SIG-M5 (cell line): ENCODE measurements around the gene LIN28B.
"Not testable (repeated sequence)": the region's sequence is repeated elsewhere in the genome, so short reads cannot be mapped to it uniquely, and the experiment has no call there.

Experiments
- DNase-seq: peaks from one replicate; lab custom pipeline; 2025; lab: John Stamatoyannopoulos, UW

Gene LIN28B

DNA sequence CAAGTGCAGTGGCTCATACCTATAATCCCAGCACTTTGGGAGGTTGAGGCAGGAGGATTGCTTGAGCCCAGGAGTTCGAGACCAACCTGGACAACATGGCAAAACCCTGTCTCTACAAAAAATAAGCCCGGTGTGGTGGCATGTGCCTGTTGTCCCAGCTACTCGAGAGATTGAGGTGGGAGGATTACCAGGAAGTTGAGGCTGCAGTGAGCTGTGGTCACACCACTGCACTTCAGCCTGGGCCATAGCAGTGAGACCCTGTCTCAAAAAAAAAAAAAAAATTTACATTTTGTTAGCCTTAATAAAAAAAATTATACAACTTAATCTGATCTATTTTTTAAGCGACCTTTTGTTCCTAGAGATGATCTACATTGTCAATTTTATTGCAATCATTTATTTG is 56.6 kb downstream of the LIN28B start:
- DNase-seq = not testable (repeated sequence)

DNA sequence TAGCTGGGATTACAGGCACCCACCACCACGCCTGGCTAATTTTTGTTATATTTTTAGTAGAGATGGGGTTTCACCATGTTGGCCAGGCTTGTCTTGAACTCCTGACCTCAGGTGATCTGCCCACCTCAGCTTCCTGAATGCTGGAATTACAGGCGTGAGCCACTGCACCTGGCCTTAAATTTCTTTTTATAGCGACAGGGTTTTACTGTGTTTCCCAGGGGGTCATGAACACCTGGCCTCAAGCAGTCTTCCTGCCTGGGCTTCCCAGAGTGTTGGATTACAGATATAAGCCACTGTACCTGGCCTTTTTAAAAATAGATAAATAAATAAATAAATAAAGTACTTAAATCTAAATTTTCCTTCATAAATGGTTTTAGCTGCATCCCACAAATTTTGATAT is 57.5 kb downstream of the LIN28B start:
- DNase-seq = no peak

DNA sequence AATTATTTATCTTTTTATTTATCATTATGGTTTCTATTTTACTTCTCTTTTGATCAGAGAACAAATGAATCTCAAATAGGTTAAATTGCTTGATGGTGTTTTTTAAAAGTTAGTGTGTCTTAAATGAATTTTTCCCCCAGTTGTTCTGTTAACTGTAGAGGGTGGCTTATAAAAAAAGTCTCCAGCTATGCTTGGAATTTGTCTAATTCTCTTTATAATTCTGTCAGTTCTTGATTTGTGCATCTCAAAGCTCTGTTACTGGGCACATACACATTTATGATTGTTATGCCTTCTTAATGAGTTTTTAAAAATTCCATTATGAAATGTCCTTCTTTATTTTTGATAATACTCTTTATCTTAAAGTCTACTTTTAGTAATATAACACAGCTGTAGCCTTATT is 58.0 kb downstream of the LIN28B start:
- no peak for DNase-seq

DNA sequence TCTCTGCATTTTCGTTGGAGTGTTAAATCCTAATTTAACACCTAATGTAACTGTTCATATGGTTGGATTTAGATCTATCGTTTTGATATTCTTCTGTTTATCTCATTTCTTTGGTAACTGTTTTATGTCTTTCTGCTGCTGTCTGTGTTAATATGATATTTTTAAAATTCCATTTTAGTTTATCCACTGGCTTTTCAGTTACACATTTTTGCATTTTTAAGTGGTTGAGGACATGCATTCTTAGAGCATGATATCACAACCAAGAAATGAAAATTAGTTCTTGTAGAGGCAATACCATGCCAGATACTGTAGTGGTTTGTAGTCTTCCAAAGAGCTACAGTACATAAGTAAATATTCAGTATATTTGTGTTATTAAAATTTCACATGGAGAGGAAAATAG is 58.6 kb downstream of the LIN28B start:
- no peak for DNase-seq

DNA sequence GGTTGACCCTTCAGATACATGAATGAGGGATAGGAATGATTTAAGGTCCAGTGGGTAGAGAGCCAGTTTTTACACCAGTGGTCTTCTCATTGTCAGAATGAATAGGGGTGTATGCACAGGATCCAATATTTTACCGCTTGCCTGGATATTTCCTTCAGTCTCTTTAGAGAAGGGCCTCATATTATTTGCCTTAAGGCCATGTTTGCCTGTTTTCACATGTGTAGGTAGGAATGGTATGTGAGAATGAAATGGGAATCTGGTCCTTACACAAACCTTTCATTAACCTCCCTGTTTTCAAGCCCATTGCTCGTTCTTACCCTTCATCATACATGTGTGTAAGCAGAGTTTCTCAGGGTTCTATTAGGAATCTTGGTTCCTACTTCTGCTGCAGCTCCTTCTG is 62.4 kb downstream of the LIN28B start:
- no peak for DNase-seq

DNA sequence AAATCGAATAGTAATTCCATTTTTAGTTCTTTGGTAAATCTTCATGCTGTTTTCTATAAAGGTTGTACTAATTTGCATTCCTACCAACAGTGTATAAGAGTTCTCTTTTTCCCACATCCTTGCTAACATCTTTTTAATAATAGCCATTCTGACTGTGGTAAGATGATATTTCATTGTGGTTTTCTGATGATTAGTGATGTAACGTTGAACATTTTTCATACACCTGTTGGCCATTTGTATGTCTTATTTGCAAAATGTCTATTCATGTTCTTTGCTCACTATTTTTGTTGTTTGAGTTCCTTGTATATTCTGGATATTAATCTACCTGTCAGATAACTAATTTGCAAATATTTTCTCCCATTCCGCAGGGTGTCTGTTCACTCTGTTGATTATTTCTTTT is 64.5 kb downstream of the LIN28B start:
- DNase-seq = no peak

DNA sequence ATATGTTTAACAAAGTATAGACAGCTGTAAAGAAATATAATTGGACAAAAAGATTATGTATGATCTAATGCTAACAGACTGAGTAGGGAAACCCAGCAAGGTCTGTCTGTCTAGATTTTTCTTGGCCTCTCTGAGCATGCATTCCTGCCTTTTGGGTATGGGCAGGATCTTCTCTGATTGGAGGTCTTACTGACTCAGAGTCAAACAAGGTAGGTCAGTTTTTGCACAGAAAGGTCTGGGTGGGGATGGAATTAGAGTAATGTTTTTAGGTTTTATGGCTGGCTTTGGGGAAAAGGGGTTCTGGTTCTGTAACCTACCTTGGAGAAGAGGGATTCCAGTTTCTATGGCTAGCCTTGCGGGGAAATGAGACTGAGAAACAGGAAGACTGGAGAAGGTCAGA is 65.5 kb downstream of the LIN28B start:
- no peak for DNase-seq

DNA sequence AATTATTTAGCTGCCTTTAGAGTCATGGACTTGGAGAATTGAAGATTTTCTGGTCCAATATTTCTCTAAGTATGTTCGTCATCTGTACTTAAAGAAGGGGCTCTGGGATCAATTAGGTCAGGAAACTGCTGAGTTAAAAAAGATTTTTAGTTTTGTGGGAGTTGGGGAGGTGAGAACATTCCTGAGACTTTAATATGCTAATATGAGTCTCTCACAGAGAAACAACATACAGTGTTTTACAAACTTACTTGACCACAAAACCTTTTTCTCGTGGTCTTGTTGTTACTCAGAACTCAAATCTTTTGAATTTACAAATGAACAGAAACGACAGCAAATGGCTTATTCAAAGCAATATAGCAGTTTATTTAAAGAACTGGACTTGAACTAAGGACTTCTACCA is 67.9 kb downstream of the LIN28B start:
- no peak for DNase-seq

DNA sequence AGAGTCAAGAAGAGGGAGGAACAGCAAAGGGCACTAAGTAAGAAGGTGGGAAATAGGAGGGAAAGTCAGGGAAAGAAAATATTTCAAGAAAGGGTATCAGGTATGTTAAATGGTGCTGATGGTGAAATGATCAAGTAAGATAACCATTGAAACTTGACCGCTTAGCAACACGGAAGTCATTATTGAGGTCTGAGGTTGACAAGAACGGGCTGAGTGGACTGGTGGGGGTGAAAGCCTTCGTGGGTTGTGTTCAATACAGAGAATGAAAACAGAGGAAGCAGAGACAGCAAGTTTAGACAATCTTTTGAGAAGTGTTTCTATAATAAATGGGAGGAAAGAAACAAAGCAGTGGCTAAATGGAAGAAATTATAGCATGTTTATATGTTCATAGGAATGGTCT is 72.0 kb downstream of the LIN28B start:
- no peak for DNase-seq

DNA sequence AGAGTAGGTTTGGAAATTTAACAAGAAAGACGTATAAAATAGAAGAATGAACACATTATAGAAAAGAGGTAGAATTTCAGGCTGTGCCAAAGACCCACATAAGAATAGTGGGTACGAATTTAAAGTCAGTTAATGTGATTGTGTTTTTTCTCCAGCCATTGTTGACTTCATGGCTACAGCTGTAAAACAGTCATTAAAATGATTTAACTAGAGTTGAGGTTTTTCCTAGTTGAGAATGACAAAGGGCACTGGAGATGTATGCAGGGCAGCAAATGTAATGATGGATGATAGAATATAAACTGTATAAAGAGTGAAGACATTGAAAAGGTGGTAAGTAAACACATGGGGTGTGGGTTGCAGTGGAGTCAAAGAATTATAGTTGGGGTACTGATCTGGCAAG is 72.7 kb downstream of the LIN28B start:
- no peak for DNase-seq

DNA sequence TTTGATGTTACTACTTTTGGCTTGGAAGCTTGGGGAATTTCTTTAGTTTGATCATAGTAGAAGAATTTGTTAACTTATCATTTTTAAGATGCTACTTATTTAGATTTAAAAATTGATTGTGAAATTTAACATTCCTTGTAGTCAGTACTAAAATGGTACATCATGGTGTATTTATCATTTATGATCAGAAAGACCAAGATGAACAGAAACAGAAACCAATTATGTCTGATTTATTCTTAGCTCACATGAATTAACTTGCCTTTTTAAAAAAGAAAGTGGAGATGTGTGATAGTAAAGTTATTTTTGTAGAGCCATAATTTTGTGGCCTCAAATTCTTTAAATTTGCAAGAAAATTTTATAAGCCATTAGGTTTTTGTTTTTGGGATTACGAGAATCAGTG is 77.6 kb downstream of the LIN28B start:
- no peak for DNase-seq

DNA sequence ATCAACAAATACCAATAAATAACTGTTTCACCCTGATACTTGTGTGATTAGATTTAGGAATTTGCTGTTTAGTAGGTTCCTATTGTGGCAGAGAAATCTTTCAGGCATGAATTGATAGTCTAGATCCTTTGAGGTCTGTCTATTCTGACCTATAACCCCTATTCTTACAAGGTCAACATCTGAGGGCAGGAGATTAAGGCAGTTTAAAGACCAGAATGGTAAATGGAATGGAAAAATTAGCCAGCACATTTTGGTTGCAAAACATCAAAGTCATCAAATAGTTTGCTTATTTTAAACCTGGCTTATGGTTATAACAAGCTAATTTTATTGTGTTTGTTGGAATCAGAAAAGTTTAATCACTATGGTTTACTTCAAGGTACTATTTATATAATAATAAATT is 78.4 kb downstream of the LIN28B start:
- DNase-seq = no peak

DNA sequence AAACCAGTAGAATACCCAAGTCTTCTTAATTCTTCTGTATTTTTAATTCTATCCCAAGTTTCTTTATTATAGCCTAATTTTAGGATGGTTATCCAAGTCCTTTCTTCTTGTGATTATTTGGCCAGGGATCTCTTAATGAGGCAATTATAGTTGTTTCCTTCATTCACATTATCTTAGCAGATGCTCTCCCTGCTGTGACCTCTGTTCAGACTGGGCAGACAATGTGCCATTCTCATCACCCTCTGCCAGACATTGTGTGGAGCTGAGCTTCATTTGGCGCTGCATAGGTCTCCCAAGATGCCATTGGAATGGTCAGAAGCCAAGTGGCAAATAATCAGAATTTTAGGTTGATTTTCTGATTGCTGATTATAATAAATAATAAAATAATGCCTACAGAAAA is 79.4 kb downstream of the LIN28B start:
- no peak for DNase-seq

DNA sequence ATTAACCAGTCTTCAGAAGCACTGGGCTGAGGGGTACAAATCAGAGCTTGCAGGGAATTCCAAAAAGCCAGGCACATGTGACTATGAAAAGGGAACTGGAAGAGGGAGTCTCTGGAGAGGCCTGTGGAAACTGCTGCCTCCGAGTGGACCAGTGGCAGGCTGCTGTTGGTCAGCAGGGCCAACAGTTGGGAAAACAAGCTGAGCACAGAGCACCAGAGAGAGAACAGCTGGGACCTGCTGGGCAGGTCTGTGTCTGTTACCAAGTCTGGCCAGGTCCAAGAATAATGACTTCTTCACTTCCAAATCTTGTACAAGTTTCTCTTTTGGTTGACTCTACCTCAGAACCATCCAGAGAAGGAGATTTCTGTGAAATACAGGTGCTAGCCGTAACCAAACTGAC is 81.4 kb downstream of the LIN28B start:
- no peak for DNase-seq

DNA sequence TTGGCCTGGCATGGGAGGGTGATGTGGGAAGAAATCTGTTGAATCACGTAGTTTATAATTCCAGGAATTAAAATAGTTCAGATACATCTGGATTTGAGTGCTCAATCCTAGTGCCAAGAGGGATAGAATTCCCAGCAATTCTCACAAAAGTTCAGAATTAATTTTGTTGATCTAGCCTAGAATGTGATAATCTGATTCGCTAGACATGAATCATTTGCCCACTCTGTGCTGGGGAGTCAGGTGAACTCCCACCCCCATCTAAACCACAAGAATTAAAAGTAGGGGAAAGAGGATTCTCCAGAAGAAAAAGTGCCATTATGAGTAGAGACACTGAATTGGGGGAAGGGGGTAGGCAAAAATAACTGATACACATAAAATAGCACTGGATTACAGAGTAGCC is 85.0 kb downstream of the LIN28B start:
- DNase-seq = no peak

DNA sequence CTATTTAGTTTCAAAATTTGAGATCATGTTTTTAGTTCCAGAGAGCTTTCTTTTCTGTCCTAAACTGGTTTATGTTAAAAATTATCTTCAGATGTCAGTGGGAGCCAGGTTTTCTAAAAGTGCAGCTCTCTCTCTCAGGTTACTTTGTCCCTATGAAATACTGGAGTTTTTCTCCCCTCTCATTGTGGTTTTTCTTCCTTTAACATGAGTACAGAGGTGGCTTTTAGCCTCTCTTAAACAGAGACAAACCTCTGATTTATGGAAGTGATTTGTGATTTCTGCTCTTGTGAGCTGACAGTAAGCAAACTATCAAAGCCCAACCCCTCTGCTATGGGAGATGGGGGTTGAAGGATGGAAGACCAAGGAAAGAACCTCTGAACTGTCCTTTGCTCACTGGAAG is 85.7 kb downstream of the LIN28B start:
- no peak for DNase-seq

DNA sequence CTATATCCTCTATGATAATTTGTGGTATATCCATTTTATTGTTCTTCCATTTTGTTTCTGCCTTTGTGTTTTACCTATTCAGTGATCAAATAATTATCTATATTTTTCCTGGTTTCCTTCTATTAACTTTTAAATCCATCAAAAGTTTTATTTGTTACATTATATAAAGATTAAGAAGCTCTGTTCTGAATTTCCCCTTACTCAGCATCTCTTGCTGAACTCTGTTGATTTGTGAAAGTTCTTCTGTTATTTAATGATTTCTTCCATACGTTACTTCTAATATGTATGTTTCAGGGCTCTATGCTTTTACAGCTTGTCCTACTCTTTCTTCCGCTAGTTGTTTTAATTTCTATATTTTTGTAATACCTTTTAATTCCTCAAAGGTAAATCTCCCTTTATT is 87.1 kb downstream of the LIN28B start:
- DNase-seq = no peak

DNA sequence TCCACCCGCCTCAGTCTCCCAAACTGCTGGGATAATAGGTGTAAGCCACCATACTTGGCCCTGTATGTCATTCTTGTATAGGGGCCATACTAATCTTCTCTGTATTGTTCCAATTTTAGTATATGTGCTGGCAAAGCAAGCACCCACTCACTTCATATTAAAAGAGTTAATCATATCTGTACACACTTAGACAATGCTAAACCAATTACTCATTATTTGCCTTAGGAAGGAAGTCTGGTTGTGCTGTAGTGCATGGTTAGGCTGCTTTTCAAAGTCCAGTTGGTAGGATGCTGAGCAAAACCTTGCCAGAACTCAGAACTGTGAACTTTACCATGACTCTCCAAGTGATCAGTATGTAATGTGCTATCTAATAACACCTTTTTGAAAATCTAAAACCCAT is 88.6 kb downstream of the LIN28B start:
- no peak for DNase-seq

DNA sequence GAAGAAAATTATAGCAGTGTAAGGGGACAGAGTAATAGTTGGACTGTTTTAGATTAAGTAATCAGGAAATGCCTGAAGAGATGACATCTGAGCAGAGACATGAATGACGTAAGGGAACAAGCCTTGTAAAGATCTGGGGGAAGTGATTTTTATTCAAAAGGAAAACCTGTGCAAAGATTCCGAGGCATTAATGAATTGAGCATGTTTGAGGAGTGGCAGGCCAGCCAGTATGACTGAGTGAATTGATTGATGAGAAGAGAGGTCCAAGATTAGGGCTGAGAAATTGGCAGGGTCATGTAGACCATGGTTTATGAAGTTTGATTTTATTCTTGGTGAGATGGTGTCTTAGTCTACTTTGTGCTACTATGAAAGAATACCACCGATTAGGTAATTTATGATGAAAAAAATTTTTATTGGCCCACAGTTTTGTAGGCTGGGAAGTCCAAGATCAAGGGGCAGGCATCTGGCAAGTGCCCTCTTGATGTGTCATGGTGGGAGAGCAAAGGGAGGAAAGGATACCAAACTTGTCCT is 95.1 kb downstream of the LIN28B start:
- DNase-seq = no peak

DNA sequence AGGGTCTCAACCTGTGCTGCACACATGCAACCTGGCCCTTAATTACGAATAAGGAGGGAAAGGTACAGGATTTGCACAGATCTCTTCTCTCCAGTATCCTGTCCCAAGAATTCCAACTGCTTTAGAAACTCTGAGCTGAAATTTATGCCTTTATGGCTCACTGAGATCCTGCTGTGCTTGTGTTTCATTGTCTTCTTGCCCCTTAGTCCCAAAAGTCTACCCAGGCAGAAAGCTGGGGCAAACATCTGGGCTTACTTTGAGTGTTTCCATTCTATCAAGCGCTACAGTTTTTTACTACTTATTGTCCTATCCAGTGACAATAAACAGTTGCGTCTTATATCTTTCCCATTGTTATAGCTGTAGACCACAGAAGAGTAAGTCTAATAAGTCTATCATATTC is 99.7 kb downstream of the LIN28B start:
- no peak for DNase-seq

DNA sequence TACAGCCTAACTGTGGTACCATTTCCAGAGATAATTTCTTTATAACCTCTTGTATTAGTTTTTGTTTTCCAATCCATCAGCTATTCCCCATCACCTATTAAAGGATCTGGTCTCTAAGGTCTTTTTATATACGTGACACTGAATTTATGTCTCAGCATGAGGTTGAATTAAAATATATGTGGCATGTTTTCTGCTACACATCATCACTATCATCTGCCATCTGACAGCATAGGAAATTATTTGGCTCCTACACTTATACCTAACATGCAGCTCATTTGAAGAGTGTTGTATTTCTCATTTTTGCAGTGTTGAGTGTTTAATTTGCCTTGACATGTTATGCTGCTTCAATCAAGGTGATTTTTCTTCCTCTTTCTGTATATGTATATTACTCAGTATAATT is 100.3 kb downstream of the LIN28B start:
- DNase-seq = no peak

DNA sequence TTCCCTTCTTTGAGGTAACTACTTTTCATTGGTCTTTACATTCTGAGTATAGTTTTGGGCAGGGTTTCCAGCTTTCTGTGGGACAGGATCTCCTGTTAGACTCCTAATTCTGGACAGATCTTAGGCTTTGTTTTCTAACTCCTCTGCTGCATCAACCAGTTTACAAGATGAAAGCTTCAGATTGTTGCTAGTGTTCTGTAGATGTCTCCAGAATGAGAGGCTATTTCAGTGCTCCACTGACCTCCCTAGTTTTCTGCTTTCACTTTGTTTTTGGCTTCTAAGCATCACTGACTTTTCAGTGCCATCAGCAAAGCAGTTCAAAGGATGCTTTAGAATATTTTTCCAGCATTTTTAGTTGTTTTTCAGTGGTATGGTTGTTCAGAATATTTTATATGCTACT is 101.4 kb downstream of the LIN28B start:
- no peak for DNase-seq

DNA sequence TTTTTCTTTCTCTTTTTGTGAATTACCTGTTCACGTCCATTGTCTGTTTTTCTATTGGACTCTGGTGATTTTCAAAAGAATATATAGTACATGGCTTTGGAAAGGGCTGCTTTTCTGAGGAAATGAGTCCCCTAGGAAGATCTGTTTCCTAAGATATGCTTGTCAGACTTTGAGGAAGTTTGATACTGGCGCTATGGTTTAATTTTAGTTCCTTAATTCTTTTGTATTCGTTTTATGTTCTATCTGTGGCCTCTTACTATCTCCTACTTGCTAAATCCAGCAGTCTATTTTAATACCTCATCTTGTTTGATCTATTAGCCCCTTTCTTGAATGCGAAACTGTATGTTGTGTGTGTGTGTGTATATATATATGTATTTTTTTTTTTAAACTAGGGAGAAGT is 101.9 kb downstream of the LIN28B start:
- DNase-seq = no peak

DNA sequence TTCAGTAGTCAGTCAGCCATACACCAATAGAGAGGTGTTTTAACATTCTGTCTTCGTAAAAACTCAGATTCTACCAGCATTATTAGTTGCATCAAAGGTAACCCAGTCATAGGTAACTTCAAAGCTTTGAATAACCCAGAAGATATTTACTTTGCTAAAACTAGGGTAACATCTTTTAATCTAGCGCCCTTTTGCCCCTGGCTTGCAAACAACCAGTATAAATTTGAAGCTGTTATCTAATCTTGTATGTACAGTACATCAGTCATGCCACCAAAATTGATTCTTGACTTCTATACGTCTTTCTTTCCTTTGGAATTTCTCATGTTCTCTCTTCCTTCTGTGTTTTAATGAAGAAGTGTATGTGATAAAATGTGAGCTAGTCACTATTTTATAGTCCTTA is 109.3 kb downstream of the LIN28B start:
- no peak for DNase-seq

DNA sequence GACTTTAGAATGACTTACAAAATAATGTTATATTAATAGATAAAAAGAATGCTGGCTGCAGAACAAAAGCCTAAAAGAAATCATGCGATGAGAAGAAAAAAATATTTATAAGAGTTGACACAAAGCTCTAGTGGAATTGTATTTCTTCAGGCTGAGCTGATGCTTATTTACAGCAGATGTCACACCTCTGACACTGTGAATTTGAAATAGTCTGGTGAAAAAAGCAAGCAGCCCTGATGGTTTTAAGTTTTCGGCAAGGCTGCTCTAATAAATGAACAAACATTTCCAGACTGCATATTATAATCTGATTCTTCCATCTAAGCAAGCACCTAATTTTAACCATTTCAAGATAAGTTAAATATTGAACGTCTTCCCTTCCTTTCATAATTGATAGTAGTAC is 109.9 kb downstream of the LIN28B start:
- no peak for DNase-seq
